Heart left ventricle (tissue), 16 donors: ENCODE data around the gene SURF4. TPM values are rescaled to one million over a fixed set of nuclear protein-coding genes. Genes with fewer than 3 reads are reported as not detected.

Source experiments
- ATAC-seq, 4 donors: fragments of 200-7000 bp; cut with Tn5 transposase; one replicate each; pipeline ENCODE4 v1.9.1; 2020 to 2022; ENCODE audit warnings: moderate library complexity in 4 of 4, mild to moderate bottlenecking in 3 of 4, moderate number of reproducible peaks in 1 of 4
- DNase-seq, 5 donors: peaks; one replicate each; pipeline ENCODE4 v3.0.0-alpha.2; 2020
- H3K27ac ChIP-seq, 12 donors: fragments of 200-600 bp; sonication (generic) in 4 of 12; one replicate each; pipeline versions ENCODE4 v1.5.0 to v1.8.0; 2016 to 2022; ENCODE audit warnings: mild to moderate bottlenecking in 2 of 12
- H3K27me3 ChIP-seq, 9 donors: fragments of 200-600 bp; sonication (generic) in 2 of 9; one replicate each; pipeline versions ENCODE4 v1.5.1 to v1.8.0; 2016 to 2022; ENCODE audit warnings: mild to moderate bottlenecking in 3 of 9
- H3K36me3 ChIP-seq, 9 donors: fragments of 200-600 bp; sonication (generic) in 2 of 9; one replicate each; pipeline versions ENCODE4 v1.5.0 to v1.8.0; 2018 to 2022; ENCODE audit warnings: mild to moderate bottlenecking in 2 of 9
- H3K4me1 ChIP-seq, 12 donors: fragments of 200-600 bp; sonication (generic) in 4 of 12; one replicate each; pipeline versions ENCODE4 v1.5.0 to v1.8.0; 2016 to 2022; ENCODE audit warnings: mild to moderate bottlenecking in 3 of 12
- H3K4me3 ChIP-seq, 12 donors: fragments of 200-600 bp; sonication (generic) in 4 of 12; one replicate each; pipeline versions ENCODE4 v1.5.0 to v1.8.0; 2017 to 2022; ENCODE audit warnings: mild to moderate bottlenecking in 9 of 12, moderate library complexity in 4 of 12
- H3K9me3 ChIP-seq, 12 donors: fragments of 200-600 bp; sonication (generic) in 4 of 12; one replicate each; pipeline versions ENCODE4 v1.5.0 to v1.8.0; 2016 to 2022; ENCODE audit warnings: mild to moderate bottlenecking in 1 of 12
- CTCF ChIP-seq, 12 donors: fragments of 200-600 bp; sonication (generic) in 4 of 12; IDR thresholded peaks; one replicate each; pipeline versions ENCODE4 v1.5.0 to v1.8.0; 2018 to 2022; ENCODE audit warnings: antibody characterized with exemption in 12 of 12, mild to moderate bottlenecking in 5 of 12
- POLR2A ChIP-seq, 2 donors: fragments of 450-650 bp; IDR thresholded peaks; one replicate each; pipeline ENCODE4 v1.6.1; 2017; ENCODE audit warnings: antibody characterized with exemption in 2 of 2, mild to moderate bottlenecking in 2 of 2, moderate library complexity in 2 of 2
- WGBS, 4 donors: extraction: QIAGEN DNeasy Blood & Tissue Kit in 2 of 4; methylation state at CpG; one replicate each; pipeline versions ENCODE4 v1.1.5 to v1.1.7; 2013 to 2018; 5-methylcytosine and 5-hydroxymethylcytosine counted together
- intact Hi-C, 10 donors: fragments of 100-400 bp; cut with DNase I; formaldehyde crosslinking; loops; one replicate each; pipeline versions ENCODE4 v1.11.1 to v1.14.2; 2022
- polyA plus RNA-seq, 2 donors: library from polyadenylated mRNA; stranded (reverse); fragments of 200-250 nt; gene quantifications; one replicate each; pipeline ENCODE4 v1.2.3, GENCODE V29; 2013
- total RNA-seq, 9 donors: library from RNA; depleted of rRNA in 2 of 9; stranded (reverse); fragments of >200 nt in 2 of 9; fragmentation: NEBNext Ultra II Directional in 3 of 9; extraction: Animal tissue kit (Norgen Biotek cat#: 25700) in 3 of 9; gene quantifications; one replicate each; pipeline versions ENCODE4 v1.1.0 to v1.2.4, GENCODE V29; 2016 to 2023
- donor health status: ischemic (EF 13 %, LVEDD 7.1; RV severe dilation, severe dysfunction).
- donor health status: healthy with polysubstance abuse.
- donor health status: DM: no; HTN: yes; CAD: no.
- donor health status: DM: no; HTN: no; CAD: no.
- donor health status: ischemic (EF 25% LVEDD 6.9; RV normal size, moderate dysfunction).
- donor health status: ischemic (EF 25% LVEDD 5.7; RV mildly dilated, moderate dysfunction).
- donor health status: healthy.
- donor health status: DM: yes; HTN: yes; CAD: no.
- donor health status: ischemic (EF 35%, LVEDD 5.7; RV mildly dilated, moderate dysfunction).
- donor health status: nonischemic (EF 11% LVEDD 7.7; RV severe dilation, severe dysfunction).
- donor health status: DM: yes; HTN: yes; CAD: no.
- donor health status: PGD.
- donor health status: ischemic (EF 29% LVEDD 5.4; RV normal size, mild dysfunction).
- donor health status: nonischemic (EF 23%, LVEDD 6.1; RV moderate dilation, normal function).

Gene SURF4
- total and polyA plus RNA-seq, 11 donors: 31.2 to 185 (median 77.8) TPM

GRCh38 chr9:133344071-133344470 lies 31.8 kb downstream of the SURF4 start:
- Histone ChIP-seq H3K4me1 (peaks cover 2 to 49% (median 18%) of the 10 kb centered on the region in 12 donors), H3K27me3 (no peaks in the 10 kb centered on the region), H3K4me3 (no peak overlapping the region), H3K27ac (no peak overlapping the region), H3K9me3 (no peaks in the 10 kb centered on the region), H3K36me3 (peaks cover 0 to 72% (median 65%) of the 10 kb centered on the region in 9 donors)
- peak in 1 of 5 donors; percentile 56 for DNase-seq
- intact Hi-C loops: loop anchor here in 1 of 10 donors (10.0 kb wide), 1 partner anchor 141 kb away; no protein-coding TSS in a partner anchor
- no peak for ATAC-seq
- WGBS, 4 donors: 93 to 98% (median 94%) methylated on average over 16 to 19 of the region's 19 CpGs
- TF ChIP-seq POLR2A (IDR thresholded peaks at IDR 0.05) (no peak), CTCF (IDR thresholded peaks at IDR 0.05) (no peak)

GRCh38 chr9:133342570-133342969 lies 33.3 kb downstream of the SURF4 start:
- Histone ChIP-seq H3K27me3 (no peaks in the 10 kb centered on the region), H3K27ac (peak overlapping the region in 1 of 12 donors; percentile 92), H3K36me3 (peaks cover 0 to 74% (median 66%) of the 10 kb centered on the region in 9 donors), H3K4me1 (peaks cover 0 to 52% (median 14%) of the 10 kb centered on the region in 12 donors), H3K4me3 (no peak overlapping the region), H3K9me3 (no peaks in the 10 kb centered on the region)
- no peak for DNase-seq
- 84 to 86% (median 85%) methylated on average over 11 of the region's 11 CpGs for WGBS, 4 donors
- no peak for ATAC-seq
- TF ChIP-seq POLR2A (IDR thresholded peaks at IDR 0.05) (no peak), CTCF (IDR thresholded peaks at IDR 0.05) (peak in 1 of 12 donors; percentile 6)
- intact Hi-C loops: loop anchor here in 1 of 10 donors (10.0 kb wide), 1 partner anchor 142 kb away; no protein-coding TSS in a partner anchor

GRCh38 chr9:133342069-133342406 lies 33.8 kb downstream of the SURF4 start:
- 82 to 96% (median 89%) methylated on average over 8 to 12 of the region's 12 CpGs for WGBS, 4 donors
- intact Hi-C loops: loop anchor here in 1 of 10 donors (10.0 kb wide), 1 partner anchor 143 kb away; no protein-coding TSS in a partner anchor

More at GRCh38 chr9:133342069-133342406, 33.8 kb downstream of the SURF4 start:
- peak overlapping the region in 1 of 12 donors; percentile 92 for H3K27ac ChIP-seq
- no peaks in the 10 kb centered on the region for H3K27me3 ChIP-seq
- H3K36me3 ChIP-seq: peaks cover 0 to 74% (median 66%) of the 10 kb centered on the region in 9 donors
- TF ChIP-seq POLR2A (IDR thresholded peaks at IDR 0.05) (no peak), CTCF (IDR thresholded peaks at IDR 0.05) (no peak)
- DNase-seq: no peak
- H3K4me3 ChIP-seq: peak overlapping the region in 2 of 12 donors; percentile 2 to 49
- H3K9me3 ChIP-seq: no peaks in the 10 kb centered on the region
- no peak for ATAC-seq
- H3K4me1 ChIP-seq: peaks cover 0 to 49% (median 12%) of the 10 kb centered on the region in 12 donors
